HK-2 (cell line): ENCODE measurements around the gene SUMF1.

ENCODE experiments used
- DNase-seq: peaks from one replicate; pipeline ENCODE4 v3.0.0-alpha.2; 2018; ENCODE audit not compliant: unreplicated experiment

The SUMF1 gene

DNA sequence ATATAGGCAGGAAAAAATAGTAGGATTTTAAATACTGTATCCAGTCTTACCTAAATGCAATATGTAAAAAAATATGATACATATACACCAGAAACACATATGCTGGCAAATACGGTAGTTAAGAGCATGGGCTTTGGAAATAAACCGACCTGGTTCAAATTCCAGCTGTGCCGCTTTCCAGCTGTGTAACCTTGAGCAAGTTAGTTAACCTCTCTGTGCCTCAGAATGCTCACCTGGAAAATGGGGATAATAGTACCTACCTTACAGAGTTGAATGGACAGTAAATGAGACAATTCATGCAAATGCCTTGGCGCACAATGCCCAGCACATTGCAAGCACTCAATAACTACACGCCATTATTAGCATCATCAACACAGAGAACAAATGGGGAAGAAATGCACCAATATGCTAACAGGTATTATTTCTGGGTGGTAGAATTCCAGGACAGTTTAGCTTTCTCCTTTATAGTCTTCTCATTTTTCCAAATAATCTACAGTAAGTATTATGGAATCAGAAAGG is 50.6 kb downstream of the SUMF1 start:
- no peak for DNase-seq

DNA sequence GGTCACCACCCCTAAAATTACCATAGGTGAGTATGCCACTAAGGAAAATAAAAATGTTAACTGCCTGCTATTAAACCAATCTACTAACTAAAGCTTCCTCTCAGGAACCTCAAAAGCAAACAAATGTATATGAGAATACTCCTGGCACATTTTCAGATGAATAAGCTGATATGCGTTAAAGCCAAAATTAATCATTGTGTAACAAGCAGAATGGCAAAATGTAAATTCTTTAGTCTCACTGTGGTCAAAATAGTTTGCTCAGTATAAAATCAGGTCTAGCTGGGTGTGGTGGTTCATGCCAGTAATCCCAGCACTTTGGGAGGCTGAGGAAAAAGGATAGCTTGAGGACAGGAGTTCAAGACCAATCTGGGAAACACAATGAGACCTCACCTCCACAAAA is 53.6 kb downstream of the SUMF1 start:
- no peak for DNase-seq

DNA sequence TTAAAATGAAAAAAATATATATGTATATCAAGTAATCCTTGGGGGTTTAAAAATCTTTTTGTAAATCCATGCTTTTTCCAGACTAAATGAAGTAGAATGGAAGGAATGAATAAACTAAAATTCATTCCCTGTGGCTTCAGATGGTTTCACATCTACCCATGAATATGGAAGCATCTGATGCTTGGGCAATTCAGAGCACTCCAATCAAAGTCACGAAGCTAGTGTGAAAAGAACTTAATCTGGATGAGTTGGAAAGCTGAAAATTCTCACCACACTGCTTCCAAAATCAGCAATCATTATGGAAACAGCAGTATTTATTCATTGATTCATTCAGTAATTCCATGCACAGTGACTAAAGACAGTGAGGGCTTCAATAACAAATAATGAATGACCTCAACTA is 55.2 kb downstream of the SUMF1 start:
- DNase-seq = no peak

DNA sequence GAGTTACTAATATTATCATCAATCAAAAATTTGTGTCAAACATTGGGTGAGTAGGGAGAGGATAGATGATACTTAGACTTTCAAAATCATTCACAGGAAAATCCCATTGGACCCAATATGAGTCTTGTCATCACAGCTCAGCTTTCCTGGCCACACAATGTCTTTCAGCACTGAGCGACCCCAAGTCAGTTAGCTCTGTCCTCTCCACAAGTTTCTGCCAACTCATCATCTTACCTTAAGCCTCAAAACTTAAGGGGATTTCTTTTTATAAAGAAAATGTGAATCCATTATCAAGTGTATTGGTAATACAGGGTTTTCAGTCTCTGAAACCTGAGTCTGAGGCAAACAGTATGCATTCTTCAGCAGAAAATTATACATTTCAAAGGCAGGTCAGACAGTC is 55.8 kb downstream of the SUMF1 start:
- DNase-seq = no peak

DNA sequence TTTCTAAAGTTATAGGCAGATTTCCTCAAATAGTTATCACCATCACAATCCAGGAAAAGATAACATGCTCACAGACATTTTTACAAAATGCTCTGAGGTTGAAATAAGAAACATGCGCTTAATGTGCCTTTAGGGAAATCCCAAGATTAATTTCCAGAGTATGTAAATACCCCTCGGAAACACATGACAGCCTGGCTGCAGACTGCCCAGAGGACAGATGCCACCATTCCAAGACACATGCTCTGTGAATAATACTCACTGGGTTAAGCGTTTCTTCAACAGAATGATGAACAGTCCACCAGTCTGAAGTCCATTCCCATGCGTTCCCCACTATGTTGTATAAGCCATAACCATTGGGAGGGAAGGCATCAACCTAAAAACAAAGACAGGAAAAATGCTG is 56.5 kb downstream of the SUMF1 start:
- DNase-seq = no peak

DNA sequence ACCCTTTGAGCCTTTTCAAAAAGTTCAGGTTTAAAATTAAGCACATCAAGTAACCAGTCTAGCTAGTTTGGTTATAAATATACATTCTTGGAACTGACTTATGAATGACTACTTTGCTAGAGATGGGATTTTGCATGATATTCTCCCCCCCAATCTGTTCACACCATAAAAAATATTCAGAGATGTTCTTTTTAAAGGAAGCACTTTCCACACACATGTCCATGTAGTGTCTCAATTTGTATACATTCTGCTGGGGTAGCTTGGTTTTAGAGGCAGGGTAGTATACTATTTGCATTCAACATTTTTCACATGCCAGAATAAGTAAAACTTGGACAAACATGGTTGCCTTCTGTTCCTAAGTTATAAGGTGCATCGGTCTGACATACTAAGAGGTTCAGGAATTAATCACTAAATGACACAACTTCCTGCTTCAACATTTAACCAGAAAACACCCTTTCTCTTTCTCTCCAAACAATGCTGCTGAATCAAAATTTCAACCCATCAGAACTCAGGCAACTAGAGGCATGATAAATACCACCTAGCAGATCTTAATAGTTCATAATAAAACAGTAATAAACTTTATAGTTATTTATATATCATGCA is 57.0 kb downstream of the SUMF1 start:
- no peak for DNase-seq

DNA sequence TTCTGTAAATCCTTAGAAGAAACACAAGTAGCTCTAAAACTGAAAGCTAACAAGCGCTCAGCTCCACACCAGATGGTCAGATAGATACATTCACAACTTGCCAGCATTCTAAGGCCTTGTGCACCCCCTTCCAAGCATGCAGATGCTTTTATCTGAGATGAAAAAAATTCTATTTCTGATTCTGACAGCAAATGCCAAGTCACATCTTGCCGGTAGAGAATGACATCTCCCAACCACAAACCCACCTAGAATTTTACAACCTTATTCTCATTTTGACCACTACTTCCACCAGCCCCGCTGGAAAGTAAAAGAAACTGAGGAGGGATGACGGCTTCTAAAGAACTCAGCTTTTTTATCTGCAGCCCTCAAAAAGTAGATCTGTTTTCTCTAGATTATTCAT is 57.7 kb downstream of the SUMF1 start:
- DNase-seq = no peak

DNA sequence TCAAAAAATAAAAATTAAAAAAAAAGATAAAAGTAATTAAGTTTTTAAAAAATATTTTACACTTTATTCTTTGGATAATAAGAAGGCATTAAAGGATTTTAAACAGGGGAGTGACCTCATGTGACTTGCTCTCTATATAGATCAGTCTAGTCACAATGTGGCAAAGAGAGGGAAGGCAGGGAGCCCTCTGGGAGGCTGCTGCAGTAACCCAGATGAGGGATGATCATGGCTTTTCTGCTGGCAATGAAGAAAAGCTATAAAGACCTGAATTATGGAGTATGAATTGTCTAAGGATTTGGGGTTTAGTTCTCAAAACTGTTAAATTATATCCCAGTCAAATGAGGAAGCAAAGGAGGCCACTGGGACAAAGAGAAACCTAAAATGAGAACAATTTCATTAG is 58.1 kb downstream of the SUMF1 start:
- no peak for DNase-seq

DNA sequence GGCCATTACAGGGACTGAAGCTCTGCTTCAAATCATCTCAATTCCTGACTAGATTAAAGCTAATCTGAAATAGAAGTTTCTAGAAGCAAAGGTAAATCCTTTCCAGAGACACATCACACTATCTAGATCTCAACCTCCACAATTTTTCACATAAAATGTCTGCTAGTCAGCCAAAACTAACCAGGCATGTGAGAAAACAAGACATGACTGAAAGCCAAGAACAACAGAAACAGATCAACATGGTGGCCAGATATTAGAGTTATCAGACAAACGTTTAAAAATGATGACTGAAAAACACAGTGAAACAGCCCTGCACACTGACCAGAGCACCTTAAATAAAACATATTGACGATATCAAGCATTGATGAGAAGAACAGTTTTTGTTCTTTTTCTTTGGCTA is 59.1 kb downstream of the SUMF1 start:
- no peak for DNase-seq

DNA sequence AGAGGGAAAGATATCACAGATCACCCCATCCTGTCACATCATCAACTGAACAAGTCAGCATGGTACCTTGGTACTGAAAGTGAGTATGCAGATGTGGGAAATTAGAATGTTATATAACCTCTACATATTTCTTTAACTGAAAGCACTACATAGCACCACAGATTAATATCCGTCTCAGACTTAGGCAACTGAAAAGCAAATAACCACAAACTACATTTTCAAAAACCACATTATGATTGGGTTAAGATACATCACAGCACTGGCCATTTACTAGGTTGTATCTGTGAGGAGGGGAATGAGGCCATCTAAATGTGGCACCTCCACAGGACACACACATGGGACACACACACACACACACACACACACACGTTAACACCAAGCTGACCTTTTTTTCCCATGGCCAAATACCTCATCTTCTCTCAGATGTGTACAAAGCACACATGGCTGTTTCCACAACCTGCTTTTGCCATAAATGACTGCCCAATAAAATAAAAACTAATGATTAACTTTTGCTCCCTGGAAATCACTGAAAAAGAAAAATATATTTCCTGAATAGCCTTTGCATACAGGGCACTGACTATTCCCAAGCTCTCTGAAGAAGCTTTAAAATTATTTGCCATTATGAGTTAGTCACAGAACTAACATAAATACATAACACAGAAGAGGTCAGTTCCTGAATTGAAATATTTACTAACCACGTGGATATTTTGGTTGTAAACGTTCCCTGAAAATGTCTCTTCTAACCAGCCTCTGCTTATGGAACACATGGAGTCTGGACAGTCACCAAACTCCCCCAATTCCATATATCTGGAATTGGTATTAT is 60.1 kb downstream of the SUMF1 start:
- no peak for DNase-seq

DNA sequence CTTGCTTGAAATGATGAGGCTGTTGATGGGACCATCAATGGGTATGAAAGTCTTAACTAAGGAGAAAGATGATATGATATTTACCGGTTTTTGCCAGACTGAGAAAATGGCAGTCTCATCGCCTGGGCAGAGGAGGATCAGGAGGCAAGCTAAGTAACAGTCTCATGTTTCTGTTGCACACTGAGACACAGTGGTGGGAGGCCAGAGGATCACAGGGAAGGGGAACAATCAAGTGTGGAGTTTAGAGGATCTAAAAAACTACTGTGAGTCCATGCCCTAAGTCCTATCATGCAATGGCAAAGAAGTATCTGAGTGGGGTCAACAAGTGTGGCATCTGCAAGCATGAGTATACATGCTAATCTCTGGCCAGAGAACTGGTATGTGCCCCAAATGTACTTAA is 62.2 kb downstream of the SUMF1 start:
- DNase-seq = no peak

DNA sequence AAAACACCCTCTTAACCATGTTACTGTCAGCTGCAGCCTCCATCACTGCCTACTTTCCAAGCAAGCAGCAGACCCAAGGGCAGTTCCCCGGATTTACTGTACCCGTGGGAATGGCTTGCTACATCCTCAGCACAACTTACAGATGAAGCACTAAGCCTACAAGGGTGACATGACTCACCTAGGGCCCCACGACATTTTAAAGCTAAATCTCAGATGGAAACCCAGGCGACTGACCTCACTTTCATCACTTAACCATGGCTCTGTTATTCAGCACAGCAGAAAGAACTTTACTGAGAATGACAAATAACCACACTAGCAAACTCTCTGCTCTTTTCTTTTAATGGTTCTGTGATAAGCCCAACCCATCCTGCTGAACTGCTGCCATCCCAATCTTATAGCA is 65.6 kb downstream of the SUMF1 start:
- no peak for DNase-seq

DNA sequence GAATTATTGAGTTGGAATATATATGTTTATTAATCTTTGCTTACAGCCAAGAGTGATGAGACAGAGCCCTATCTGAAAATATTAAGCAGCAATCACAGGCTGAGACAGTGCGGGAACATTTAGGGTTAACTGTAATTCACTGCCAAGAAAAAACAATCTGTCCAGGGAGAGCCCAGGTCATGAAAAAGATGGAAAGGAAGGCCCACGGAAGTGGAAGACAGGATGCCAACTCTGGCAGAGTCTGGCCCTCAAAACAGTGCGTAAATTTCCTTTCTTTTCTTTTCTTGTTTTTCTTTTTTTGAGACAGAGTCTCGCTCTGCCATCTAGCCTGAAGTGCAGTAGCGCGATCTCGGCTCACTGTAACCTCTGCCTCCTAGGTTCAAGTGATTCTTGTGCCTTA is 67.6 kb downstream of the SUMF1 start:
- DNase-seq = no peak

DNA sequence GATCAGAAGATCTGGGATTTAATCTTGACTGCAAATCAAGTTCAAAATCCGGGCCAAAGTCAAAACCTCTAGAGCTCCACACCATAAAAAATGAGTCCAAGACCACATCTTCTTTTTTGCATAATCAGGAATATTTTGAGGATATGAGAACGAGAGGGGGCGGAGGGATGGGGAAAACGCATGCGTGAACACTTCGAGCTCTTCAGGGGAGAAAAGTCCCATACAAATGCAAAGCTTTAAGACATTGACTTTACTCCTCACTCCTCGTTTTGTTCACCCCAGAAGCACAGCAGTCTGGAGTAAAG is 68.2 kb downstream of the SUMF1 start:
- DNase-seq = no peak

DNA sequence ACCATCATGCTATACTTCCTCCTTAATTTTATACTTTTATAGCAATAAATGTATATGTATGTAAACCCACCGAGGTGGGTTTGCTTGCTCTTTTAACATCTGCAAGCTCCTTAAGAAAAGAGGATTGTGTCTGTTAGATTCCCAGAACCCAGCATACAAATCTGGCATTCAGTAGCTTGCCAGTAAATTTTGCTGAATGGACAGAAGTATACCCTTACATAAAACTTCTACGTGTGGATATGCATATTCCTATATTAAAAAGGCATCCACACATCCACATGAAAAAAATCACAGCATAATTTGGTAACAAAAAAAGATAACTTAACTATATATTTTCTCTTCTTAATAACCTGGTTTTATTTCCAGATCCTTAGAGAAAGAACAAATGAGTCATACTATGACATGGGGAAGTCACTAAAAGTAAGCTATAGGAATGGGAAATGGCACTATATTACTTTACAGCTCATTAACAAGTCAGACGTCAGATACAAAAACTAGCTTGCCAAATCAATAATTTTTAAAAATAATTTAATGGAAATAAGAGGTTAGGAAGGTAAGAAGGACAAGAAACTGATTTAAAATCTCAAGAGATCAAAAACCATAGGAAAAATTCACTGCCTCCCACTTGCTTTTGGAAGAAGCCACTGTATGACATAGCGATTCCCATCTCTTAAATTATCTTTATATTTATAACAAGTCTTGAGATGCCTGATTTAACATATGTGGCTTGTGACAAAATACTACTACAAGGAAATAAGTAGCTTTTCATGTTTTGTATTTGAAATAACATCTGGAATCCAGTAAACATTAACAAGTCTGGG is 68.7 kb downstream of the SUMF1 start:
- no peak for DNase-seq

DNA sequence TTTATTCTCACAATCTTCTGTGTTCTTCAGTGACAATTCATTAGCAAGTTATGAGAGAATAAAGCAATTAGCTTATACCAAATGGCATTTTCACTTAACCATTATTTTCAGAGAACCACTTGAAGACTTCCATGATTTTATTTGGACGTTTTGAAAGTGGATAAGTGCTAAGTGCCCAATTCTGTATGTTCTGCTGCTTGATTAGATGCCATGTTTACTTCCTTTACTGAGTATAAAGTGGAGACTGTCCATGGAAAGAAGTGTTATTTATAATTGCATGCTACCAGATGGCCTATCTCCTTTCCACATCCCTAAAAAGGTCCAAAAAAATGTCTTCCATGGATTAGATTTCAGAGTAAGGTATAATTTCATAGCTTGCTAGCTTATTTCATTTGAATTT is 69.6 kb downstream of the SUMF1 start:
- DNase-seq = no peak

DNA sequence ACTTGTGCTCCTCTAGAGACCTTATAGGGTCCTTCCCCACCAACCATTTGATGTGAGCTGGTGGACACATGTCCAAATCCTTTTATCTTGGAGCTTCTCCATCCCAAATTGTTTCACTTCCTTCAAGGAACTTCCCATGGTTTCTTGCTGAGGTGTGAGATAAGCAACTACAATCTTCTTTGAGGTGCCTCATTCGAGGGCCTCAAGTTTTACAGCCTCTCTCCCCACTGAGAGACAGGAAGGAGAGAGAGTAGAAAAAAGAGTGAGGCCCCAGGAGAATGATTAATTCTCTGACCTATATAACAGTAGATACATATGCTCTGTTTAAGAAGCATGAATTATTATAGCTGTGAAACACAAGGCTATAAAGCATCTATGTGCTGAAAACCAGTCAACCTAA is 70.5 kb downstream of the SUMF1 start:
- DNase-seq = no peak

DNA sequence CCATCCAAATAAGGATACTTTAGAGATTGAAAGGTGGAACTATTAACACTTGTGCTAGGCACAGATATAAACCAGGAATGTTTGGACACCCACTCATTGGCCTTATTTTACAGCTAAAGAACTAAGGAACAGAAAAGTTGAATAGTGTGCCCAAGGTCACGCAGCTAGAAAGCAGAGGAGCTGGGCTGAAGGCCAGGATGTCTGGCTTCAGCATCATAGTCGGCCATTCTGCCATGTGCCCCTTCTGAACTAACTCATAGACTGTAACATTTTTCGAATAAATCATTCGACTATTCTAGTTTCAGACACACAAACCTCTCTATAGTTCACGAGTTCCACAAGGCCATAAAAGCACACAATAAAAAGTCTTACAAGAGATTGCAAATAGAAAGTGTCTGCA is 71.1 kb downstream of the SUMF1 start:
- no peak for DNase-seq

DNA sequence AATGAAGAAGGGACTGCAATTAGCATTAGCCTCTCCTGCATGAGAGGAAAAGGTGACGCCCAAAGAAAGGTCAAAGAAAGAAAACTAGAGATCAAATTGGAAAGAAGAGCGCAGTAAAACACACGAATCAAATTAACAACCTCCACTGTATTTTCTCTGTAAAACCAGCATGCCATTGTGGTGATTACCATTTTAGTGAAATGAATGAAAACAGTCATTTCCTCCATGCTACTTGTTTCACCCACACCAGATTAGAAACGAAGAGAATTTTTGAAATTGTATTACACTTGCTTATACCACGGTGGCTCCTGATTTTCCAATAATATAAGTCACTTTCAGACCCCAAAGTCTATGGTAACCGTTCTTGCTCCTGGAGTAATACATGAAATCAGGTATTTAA is 71.6 kb downstream of the SUMF1 start:
- no peak for DNase-seq

DNA sequence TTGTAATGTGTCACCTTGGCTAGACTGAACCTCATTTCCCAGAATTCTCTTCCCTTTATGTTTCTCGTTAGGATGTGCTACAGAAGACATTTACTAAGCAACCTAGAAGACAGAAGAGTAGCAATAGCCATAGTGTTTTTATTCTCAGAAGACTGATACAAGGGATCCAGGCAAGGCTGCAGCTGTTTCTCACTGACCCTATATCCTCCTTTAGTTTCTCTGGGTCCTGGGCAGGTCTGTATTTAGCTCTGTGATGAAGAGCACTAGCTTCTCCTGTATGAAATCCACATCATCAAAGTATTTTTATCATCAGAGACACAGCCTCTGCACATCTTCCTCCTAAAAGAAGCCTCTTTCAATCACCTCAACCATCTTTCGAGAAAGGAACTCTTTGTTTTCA is 72.5 kb downstream of the SUMF1 start:
- no peak for DNase-seq

DNA sequence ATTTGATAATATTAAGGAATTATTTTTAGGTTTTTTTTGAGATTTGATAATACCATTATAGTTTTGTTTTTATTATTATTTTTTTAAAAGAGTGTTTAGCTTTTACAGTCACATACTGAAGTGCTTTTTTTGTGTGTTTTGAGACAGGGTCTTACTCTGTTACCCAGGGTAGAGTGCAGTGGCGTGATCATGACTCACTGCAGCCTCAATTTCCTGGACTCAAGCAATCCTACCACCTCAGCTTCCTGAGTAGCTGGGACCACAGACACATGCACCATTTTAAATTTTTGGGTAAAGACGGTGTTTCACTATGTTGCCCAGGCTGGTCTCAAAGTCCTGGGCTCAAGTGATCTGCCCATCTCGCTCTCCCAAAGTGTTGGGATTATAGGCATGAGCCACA is 73.0 kb downstream of the SUMF1 start:
- no peak for DNase-seq

DNA sequence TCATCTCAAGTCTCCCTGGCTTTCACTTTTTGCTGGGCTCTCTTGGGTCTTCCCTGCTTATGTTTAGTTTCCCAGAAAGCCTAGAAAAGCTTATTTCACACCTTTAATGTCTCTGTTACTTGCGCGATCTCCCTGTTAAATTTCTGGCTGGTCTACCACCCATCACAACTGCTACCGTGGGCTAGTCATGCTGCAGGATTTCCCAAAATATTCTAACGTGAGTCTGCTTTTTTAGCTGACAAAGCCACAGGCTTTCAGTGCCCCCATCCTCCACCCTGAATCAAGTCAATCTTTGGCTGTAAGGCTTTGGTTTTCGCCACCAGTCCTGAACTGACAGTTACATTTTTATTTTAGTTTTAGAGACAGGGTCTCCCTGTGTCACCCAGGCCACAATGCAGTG is 74.1 kb downstream of the SUMF1 start:
- DNase-seq = no peak
